Panc1 (cell line): ENCODE measurements around the gene CTXN1. TPM values are rescaled to one million over a fixed set of nuclear protein-coding genes. Genes with fewer than 3 reads are reported as not detected.

Experiments used
- ATAC-seq: fragments of 200-7000 bp; cut with Tn5 transposase; 2 replicates; pipeline ENCODE4 v1.9.1; 2020; ENCODE audit warnings: mild to moderate bottlenecking, moderate library complexity
- BruUV-seq: library from RNA; stranded (reverse); fragments of 400-500 nt; replicated peaks from 2 replicates; lab custom pipeline; 2021; lab: Mats Ljungman, UMichigan
- CTCF ChIA-PET: fragments of 300-600 bp; sonication (Branson Sonifier 250); formaldehyde crosslinking; loops from one replicate; lab custom pipeline; 2022; ENCODE audit warnings: antibody characterized with exemption; lab: Charles Lee
- POLR2A ChIA-PET: fragments of 300-600 bp; sonication (Branson Sonifier 250); formaldehyde crosslinking; loops from one replicate; lab custom pipeline; 2022; ENCODE audit warnings: antibody characterized with exemption; lab: Charles Lee
- DNase-seq: peaks from one replicate; pipeline ENCODE4 v3.0.0-alpha.2; 2010; ENCODE audit warnings: low read depth, low spot score
- H3K27ac ChIP-seq: 2 replicates; pipeline ENCODE4 v1.5.1; 2011; ENCODE audit warnings: mild to moderate bottlenecking, low read length, inconsistent platforms
- H3K27me3 ChIP-seq: fragments of 200-500 bp; sonication (Bioruptor generic); 2 replicates; pipeline ENCODE4 v1.6.0; 2014; ENCODE audit warnings: low read length, inconsistent platforms; ENCODE audit not compliant: control insufficient read depth, insufficient read depth
- H3K36me3 ChIP-seq: fragments of 200-500 bp; sonication (Bioruptor generic); 2 replicates; pipeline ENCODE4 v1.5.1; 2014; ENCODE audit warnings: inconsistent platforms, mild to moderate bottlenecking, low read length, moderate library complexity; ENCODE audit not compliant: control insufficient read depth, insufficient read depth
- H3K4me1 ChIP-seq: 2 replicates; pipeline ENCODE4 v1.5.1; 2011; ENCODE audit warnings: inconsistent platforms, mild to moderate bottlenecking, low read length, moderate library complexity; ENCODE audit not compliant: control insufficient read depth, insufficient read depth
- H3K4me3 ChIP-seq, 2 experiments: 2 replicates each; pipeline ENCODE4 v1.5.1; 2011 to 2012; ENCODE audit warnings: low read depth in 2 of 2, low read length in 2 of 2, mild to moderate bottlenecking in 2 of 2, inconsistent platforms in 1 of 2, moderate library complexity in 1 of 2
- H3K9me3 ChIP-seq: fragments of 200-500 bp; sonication (Bioruptor generic); 2 replicates; pipeline ENCODE4 v1.5.1; 2014; ENCODE audit warnings: low read depth, mild to moderate bottlenecking, inconsistent platforms, low read length, moderate library complexity; ENCODE audit not compliant: control insufficient read depth, insufficient read depth
- POLR2AphosphoS5 ChIP-seq: IDR thresholded peaks from 2 replicates; pipeline ENCODE4 v1.6.1; 2012; ENCODE audit warnings: mild to moderate bottlenecking, low read depth, low read length, moderate library complexity
- SIN3A ChIP-seq: IDR thresholded peaks from 2 replicates; pipeline ENCODE4 v1.6.1; 2012; ENCODE audit warnings: low read depth, mild to moderate bottlenecking, low read length, moderate library complexity, borderline replicate concordance; ENCODE audit not compliant: insufficient read depth
- TCF7L2 ChIP-seq: IDR thresholded peaks from 2 replicates; pipeline ENCODE4 v1.6.1; 2011; ENCODE audit warnings: mild to moderate bottlenecking, low read depth, low read length, inconsistent platforms
- in situ Hi-C: cut with HindIII; loops from 2 replicates; pipeline ENCODE4 v1.10.0; 2016; ENCODE audit warnings: low sequenced_read_pairs, low pct_unique_long_range_greater_than_20kb
- intact Hi-C: fragments of 100-400 bp; cut with micrococcal nuclease; formaldehyde crosslinking; loops from one replicate; pipeline ENCODE4 v1.10.0; 2022; ENCODE audit not compliant: unreplicated experiment
- total RNA-seq: library from RNA; stranded (reverse); gene quantifications from one replicate; pipeline ENCODE4 v1.2.1, GENCODE V29; 2021; ENCODE audit not compliant: unreplicated experiment
- TF ChIP-seq, protein P1 (sequence below), 2 experiments: IDR thresholded peaks; 2 replicates each; pipeline ENCODE4 v1.6.1; 2011 to 2012; ENCODE audit warnings: low read depth in 2 of 2, control low read depth in 1 of 2, low read length in 1 of 2, mild to moderate bottlenecking in 1 of 2, moderate library complexity in 1 of 2; ENCODE audit not compliant: insufficient read depth in 1 of 2
- TF ChIP-seq, protein P2 (sequence below): fragments of 450-650 bp; IDR thresholded peaks from 2 replicates; pipeline ENCODE4 v1.5.1; 2017; ENCODE audit warnings: mild to moderate bottlenecking

The CTXN1 gene
- total RNA-seq, 1 experiment from 2014 or later: 89.4 TPM

DNA sequence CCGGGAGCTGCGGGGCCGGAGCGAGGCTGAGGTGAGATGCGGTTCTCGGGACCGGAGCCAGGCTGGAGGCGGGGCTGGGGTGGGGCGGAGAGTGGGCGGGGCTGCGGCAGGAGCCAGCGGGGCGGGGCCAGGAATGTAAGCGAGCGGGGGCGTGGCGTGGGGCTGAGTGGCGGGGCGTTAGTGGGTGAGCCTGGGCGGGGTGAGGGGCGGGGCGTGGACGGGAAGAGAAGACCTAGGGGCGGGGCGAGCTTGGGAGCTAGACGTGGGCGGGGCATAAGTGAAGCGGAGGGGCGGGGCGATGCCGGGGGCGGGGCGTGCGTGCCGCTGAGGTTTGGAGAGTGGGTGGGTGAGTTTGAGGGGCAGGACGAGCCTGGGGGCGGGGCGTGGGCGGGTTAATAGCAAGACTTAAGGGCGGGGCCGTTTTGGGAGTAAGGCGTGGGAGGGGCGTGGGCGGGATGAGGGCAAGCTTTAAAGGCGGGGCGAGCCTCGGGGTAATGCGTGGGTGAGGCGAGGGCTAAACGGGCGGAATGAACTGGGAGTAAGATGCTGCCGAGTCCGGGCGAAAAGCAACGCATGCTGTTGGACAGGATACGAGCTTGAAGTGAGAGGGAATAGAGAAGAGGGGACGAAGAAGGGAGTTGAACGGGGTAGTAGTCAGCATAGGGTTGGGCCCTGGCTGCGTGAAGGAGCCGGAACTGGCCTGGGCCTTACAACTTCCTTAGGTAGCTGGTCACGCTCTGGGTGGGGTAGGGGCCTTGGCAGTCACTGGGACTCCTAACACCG is 5.2 kb downstream of the CTXN1 start:
- TSS peak; percentile 97 for BruUV-seq
- H3K4me3 ChIP-seq: peak overlapping the region; percentile 61 to 65
- no peaks in the 10 kb centered on the region; the same call in 1 of the 2 replicates for H3K36me3 ChIP-seq
- in situ Hi-C loops (no loop called here), intact Hi-C loops (no loop called here)
- peak; percentile 51 for TF ChIP-seq POLR2AphosphoS5
- TF ChIP-seq, protein P1, sequence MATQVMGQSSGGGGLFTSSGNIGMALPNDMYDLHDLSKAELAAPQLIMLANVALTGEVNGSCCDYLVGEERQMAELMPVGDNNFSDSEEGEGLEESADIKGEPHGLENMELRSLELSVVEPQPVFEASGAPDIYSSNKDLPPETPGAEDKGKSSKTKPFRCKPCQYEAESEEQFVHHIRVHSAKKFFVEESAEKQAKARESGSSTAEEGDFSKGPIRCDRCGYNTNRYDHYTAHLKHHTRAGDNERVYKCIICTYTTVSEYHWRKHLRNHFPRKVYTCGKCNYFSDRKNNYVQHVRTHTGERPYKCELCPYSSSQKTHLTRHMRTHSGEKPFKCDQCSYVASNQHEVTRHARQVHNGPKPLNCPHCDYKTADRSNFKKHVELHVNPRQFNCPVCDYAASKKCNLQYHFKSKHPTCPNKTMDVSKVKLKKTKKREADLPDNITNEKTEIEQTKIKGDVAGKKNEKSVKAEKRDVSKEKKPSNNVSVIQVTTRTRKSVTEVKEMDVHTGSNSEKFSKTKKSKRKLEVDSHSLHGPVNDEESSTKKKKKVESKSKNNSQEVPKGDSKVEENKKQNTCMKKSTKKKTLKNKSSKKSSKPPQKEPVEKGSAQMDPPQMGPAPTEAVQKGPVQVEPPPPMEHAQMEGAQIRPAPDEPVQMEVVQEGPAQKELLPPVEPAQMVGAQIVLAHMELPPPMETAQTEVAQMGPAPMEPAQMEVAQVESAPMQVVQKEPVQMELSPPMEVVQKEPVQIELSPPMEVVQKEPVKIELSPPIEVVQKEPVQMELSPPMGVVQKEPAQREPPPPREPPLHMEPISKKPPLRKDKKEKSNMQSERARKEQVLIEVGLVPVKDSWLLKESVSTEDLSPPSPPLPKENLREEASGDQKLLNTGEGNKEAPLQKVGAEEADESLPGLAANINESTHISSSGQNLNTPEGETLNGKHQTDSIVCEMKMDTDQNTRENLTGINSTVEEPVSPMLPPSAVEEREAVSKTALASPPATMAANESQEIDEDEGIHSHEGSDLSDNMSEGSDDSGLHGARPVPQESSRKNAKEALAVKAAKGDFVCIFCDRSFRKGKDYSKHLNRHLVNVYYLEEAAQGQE (IDR thresholded peaks at IDR 0.05; ENCODE audit: insufficient read depth in 1 of 2, low read depth in 2 of 2, low read length in 1 of 2): no peak
- TF ChIP-seq TCF7L2: no peak
- TF ChIP-seq, protein P2, sequence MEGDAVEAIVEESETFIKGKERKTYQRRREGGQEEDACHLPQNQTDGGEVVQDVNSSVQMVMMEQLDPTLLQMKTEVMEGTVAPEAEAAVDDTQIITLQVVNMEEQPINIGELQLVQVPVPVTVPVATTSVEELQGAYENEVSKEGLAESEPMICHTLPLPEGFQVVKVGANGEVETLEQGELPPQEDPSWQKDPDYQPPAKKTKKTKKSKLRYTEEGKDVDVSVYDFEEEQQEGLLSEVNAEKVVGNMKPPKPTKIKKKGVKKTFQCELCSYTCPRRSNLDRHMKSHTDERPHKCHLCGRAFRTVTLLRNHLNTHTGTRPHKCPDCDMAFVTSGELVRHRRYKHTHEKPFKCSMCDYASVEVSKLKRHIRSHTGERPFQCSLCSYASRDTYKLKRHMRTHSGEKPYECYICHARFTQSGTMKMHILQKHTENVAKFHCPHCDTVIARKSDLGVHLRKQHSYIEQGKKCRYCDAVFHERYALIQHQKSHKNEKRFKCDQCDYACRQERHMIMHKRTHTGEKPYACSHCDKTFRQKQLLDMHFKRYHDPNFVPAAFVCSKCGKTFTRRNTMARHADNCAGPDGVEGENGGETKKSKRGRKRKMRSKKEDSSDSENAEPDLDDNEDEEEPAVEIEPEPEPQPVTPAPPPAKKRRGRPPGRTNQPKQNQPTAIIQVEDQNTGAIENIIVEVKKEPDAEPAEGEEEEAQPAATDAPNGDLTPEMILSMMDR: no peak
- TF ChIP-seq SIN3A: no peak
- no peaks in the 10 kb centered on the region for H3K9me3 ChIP-seq
- peaks cover 19% of the 10 kb centered on the region for H3K4me1 ChIP-seq
- CTCF ChIA-PET: interaction anchor here (0.6 to 2.0 kb wide), 6 partner anchors 9 to 203 kb away, joined by 3 to 7 read pairs (median 5); no protein-coding TSS in a partner anchor
- DNase-seq (no peak), ATAC-seq (peak; percentile 17)
- POLR2A ChIA-PET: interaction anchor here (0.5 to 1.1 kb wide), 5 partner anchors 17 to 730 kb away, joined by 4 to 19 read pairs (median 6); no protein-coding TSS in a partner anchor
- H3K27ac ChIP-seq: peak overlapping the region; percentile 94
- no peaks in the 10 kb centered on the region for H3K27me3 ChIP-seq

DNA sequence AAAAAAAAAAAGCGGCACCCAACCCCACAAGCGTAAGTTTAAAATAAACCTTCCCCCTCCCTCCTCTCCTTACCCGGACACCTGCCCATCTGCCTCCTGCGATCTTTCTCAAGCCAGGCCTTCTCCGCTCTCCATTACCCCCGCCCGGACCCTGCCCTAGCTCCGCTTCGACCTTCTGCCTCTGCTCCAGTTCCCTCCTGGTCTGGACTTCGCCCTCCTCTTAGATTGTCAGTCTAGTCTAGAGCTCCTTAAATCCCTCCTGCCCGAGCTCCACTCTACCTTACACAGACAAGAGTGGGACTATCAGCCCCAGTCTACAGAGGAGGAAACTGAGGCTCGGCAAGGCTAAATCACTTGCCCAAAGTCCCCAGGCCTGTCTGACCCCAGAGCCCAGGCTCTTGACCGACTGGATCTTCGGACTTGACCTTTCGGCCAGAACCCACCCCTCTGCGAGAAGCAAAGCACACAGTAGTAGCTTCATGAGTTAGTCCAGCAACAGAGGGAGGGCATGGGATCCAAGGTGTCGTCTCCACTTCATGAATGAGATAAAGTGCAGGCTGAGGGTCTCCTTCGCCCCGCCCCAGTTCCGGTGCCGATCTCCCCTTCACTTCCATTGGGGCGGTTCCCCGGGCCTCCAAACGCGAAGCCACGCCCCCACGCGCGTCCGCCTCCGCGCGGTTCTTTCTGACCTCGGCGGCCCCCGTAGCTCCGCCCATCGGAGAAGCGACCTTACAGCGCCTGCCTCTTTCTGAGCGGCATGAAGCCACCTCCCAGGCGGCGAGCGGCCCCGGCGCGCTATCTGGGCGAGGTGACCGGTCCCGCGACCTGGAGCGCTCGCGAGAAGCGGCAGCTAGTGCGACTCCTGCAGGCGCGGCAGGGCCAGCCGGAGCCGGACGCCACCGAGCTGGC is 6.1 kb downstream of the CTXN1 start, which contains the start of gene SNAPC2:
Gene SNAPC2, plus strand, starts transcription at position 729 of the 909 bp plus-strand sequence. Its CDS starts 29 bp downstream, at position 758.
- ChIA-PET POLR2A (interaction anchor here (0.5 to 1.1 kb wide), 4 partner anchors 18 to 731 kb away, joined by 4 to 19 read pairs (median 8); no protein-coding TSS in a partner anchor), CTCF (interaction anchor here (0.6 to 2.0 kb wide), 5 partner anchors 10 to 203 kb away, joined by 3 to 7 read pairs (median 6); no protein-coding TSS in a partner anchor)
- H3K4me3 ChIP-seq: peak within 1 kb of the TSS; percentile 61 to 65
- DNase-seq (no peak), ATAC-seq (peak; percentile 62)
- TSS peak; percentile 65 for BruUV-seq
- in situ Hi-C loops: no loop called here
- intact Hi-C loops: no loop called here
- H3K9me3 ChIP-seq: no peaks in the 10 kb centered on the region
- H3K36me3 ChIP-seq: no peaks in the 10 kb centered on the region; the same call in 1 of the 2 replicates
- TF ChIP-seq POLR2AphosphoS5: peak; percentile 69
- TF ChIP-seq, protein P1 (IDR thresholded peaks at IDR 0.05; ENCODE audit: insufficient read depth in 1 of 2, low read depth in 2 of 2, low read length in 1 of 2): no peak
- TF ChIP-seq, protein P2: no peak
- TF ChIP-seq SIN3A: no peak
- peak within 1 kb of the TSS; percentile 94 for H3K27ac ChIP-seq
- H3K4me1 ChIP-seq: peaks cover 20% of the 10 kb centered on the region
- H3K27me3 ChIP-seq: no peaks in the 10 kb centered on the region
